Measurements from ENCODE around the gene ARHGEF19. TPM values are rescaled to one million over a fixed set of nuclear protein-coding genes. Genes with fewer than 3 reads are reported as not detected.

The ARHGEF19 gene
- total RNA-seq, 4 donors from 2014 or later = 2.6 to 10.6 (median 3.9) TPM

- TF ChIP-seq CTCF (IDR thresholded peaks at IDR 0.05) = no peak
- ATAC-seq (ENCODE audit: low FRiP score) (peak; percentile 43), DNase-seq (ENCODE audit: low spot score) (no peak)
Measured at GRCh38 chr1:16162163-16162822, 50.2 kb downstream of the ARHGEF19 start.

GRCh38 chr1:16161717-16162116 lies 50.7 kb downstream of the ARHGEF19 start:
- DNase-seq (ENCODE audit: low spot score) (no peak), ATAC-seq (ENCODE audit: low FRiP score) (no peak)
- TF ChIP-seq CTCF (IDR thresholded peaks at IDR 0.05) = no peak

- ATAC-seq (ENCODE audit: low FRiP score) = no peak
- TF ChIP-seq CTCF (IDR thresholded peaks at IDR 0.05) = no peak
- DNase-seq (ENCODE audit: low spot score) = no peak
Measured at GRCh38 chr1:16158993-16159831, 53.2 kb downstream of the ARHGEF19 start.

GRCh38 chr1:16158025-16158424 lies 54.4 kb downstream of the ARHGEF19 start:
- ATAC-seq (ENCODE audit: low FRiP score) (no peak), DNase-seq (ENCODE audit: low spot score) (no peak)
- TF ChIP-seq CTCF (IDR thresholded peaks at IDR 0.05) = no peak

- ATAC-seq (ENCODE audit: low FRiP score) (peak; percentile 35), DNase-seq (ENCODE audit: low spot score) (no peak)
- no peak for TF ChIP-seq CTCF (IDR thresholded peaks at IDR 0.05)
Measured at GRCh38 chr1:16156848-16157495, 55.5 kb downstream of the ARHGEF19 start.

- ATAC-seq (ENCODE audit: low FRiP score) (peak; percentile 64), DNase-seq (ENCODE audit: low spot score) (peak; percentile 94)
- TF ChIP-seq CTCF (IDR thresholded peaks at IDR 0.05) = no peak
Measured at GRCh38 chr1:16155537-16156410, 56.7 kb downstream of the ARHGEF19 start, which contains the start of gene EPHA2. EPHA2 (minus strand) TSS chr1:16156069; CDS start chr1:16155932, 137 bp downstream.
